Hepatocyte (in vitro differentiated cells): ENCODE results near the gene TANGO2. TPM values are rescaled to one million over a fixed set of nuclear protein-coding genes. Genes with fewer than 3 reads are reported as not detected.

Source experiments
- DNase-seq: peaks from one replicate; pipeline ENCODE4 v3.0.0-alpha.2; 2016; ENCODE audit warnings: low spot score
- H2AFZ ChIP-seq: fragments of 200-600 bp; sonication (generic); 2 replicates; pipeline ENCODE4 v1.6.0; 2016; ENCODE audit warnings: antibody characterized with exemption, mild to moderate bottlenecking
- H3K27ac ChIP-seq: fragments of 200-600 bp; sonication (generic); 2 replicates; pipeline ENCODE4 v1.5.1; 2016; ENCODE audit warnings: mild to moderate bottlenecking
- H3K27me3 ChIP-seq: fragments of 200-600 bp; sonication (generic); 2 replicates; pipeline ENCODE4 v1.6.1; 2016
- H3K36me3 ChIP-seq: fragments of 200-600 bp; sonication (generic); replicated peaks from 2 replicates; pipeline ENCODE4 v1.5.1; 2016; ENCODE audit warnings: low read depth; ENCODE audit not compliant: insufficient read depth
- H3K4me1 ChIP-seq: fragments of 200-600 bp; sonication (generic); 2 replicates; pipeline ENCODE4 v1.5.1; 2016; ENCODE audit warnings: mild to moderate bottlenecking, moderate library complexity; ENCODE audit not compliant: insufficient read depth
- H3K4me2 ChIP-seq: fragments of 200-600 bp; sonication (generic); 2 replicates; pipeline ENCODE4 v1.6.0; 2016
- H3K4me3 ChIP-seq: fragments of 200-600 bp; sonication (generic); 2 replicates; pipeline ENCODE4 v1.5.1; 2016; ENCODE audit warnings: mild to moderate bottlenecking
- H3K79me2 ChIP-seq: fragments of 200-600 bp; sonication (generic); 2 replicates; pipeline ENCODE4 v1.6.0; 2017; ENCODE audit warnings: mild to moderate bottlenecking
- H3K9me2 ChIP-seq: fragments of 200-600 bp; sonication (generic); replicated peaks from 2 replicates; pipeline ENCODE4 v1.6.0; 2017; ENCODE audit warnings: mild to moderate bottlenecking; ENCODE audit not compliant: insufficient read depth
- H3K9me3 ChIP-seq: fragments of 200-600 bp; sonication (generic); 2 replicates; pipeline ENCODE4 v1.5.1; 2016; ENCODE audit warnings: low read depth, mild to moderate bottlenecking
- H4K20me1 ChIP-seq: fragments of 200-600 bp; sonication (generic); 2 replicates; pipeline ENCODE4 v1.6.0; 2016; ENCODE audit warnings: mild to moderate bottlenecking; ENCODE audit not compliant: insufficient read depth, poor library complexity, severe bottlenecking
- EZH2 ChIP-seq: fragments of 200-600 bp; sonication (generic); IDR thresholded peaks from 2 replicates; pipeline ENCODE4 v1.6.1; 2016; ENCODE audit warnings: antibody characterized with exemption, mild to moderate bottlenecking, borderline replicate concordance
- EZH2phosphoT487 ChIP-seq: fragments of 200-600 bp; sonication (generic); IDR thresholded peaks from one replicate; pipeline ENCODE4 v1.6.1; 2018; ENCODE audit warnings: antibody characterized with exemption, mild to moderate bottlenecking, low read depth, moderate library complexity; ENCODE audit not compliant: unreplicated experiment, severe bottlenecking
- WGBS: methylation state at CpG from one replicate; pipeline ENCODE4 v1.1.6; 2016; ENCODE audit warnings: low lambda C conversion rate; ENCODE audit errors: missing lambda C conversion rate; 5-methylcytosine and 5-hydroxymethylcytosine counted together
- polyA plus RNA-seq: library from polyadenylated mRNA; unstranded; fragments of >200 nt; fragmentation: Nextera tagmentation; extraction: Ambion mirVana; gene quantifications from 2 replicates; pipeline ENCODE4 v1.2.1, GENCODE V29; 2016
- total RNA-seq: library from RNA; depleted of rRNA; stranded (reverse); fragments of >200 nt; gene quantifications from 2 replicates; pipeline ENCODE4 v1.2.3, GENCODE V29; 2014
- TF ChIP-seq, protein P1 (sequence below): fragments of 200-600 bp; sonication (generic); IDR thresholded peaks from 2 replicates; pipeline ENCODE4 v1.5.1; 2016; ENCODE audit warnings: antibody characterized with exemption, mild to moderate bottlenecking; ENCODE audit not compliant: poor library complexity

The TANGO2 gene
- total and polyA plus RNA-seq, 2 experiments from 2014 or later: 20.8 to 21.4 TPM

DNA sequence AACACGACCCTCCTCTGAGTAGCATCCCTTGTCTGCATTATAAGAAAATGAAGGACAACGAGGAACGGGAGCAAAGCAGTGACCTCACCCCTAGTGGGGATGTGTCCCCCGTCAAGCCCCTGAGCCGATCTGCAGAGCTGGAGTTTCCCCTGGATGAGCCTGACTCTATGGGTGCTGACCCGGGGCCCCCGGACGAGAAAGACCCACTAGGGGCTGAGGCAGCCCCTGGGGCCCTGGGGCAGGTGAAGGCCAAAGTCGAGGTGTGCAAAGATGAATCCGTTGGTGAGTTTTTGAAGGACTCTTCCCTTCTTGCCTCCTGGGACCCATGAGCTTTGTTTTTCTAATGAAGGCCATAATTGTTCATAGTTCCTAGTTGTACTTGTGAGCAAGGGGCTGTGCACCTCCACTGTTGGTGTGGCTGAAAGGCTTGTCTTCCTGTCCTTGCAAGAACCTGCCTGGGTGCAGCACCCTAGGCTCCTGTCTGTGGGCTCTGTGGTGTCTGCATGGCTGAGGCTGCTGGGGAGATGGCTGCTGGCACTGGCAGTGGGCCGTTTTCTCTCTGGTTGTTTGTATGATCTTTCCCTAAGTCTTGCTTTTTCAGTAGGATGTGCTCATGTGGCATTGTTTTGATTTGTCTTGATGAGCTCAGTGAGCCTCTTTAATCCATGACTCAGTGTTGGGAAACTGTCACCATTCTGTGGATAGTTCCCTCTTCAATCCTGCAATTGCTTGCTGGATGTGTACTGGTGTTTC is 69.2 kb downstream of the TANGO2 start:
- 96% methylated on average over 11 of the region's 11 CpGs for WGBS
- H3K79me2 ChIP-seq: peaks cover 30% of the 10 kb centered on the region
- no peaks in the 10 kb centered on the region for H3K36me3 ChIP-seq
- no peak overlapping the region for H3K4me3 ChIP-seq
- no peak overlapping the region for H2AFZ ChIP-seq
- H3K4me2 ChIP-seq: no peak overlapping the region
- TF ChIP-seq, protein P1, sequence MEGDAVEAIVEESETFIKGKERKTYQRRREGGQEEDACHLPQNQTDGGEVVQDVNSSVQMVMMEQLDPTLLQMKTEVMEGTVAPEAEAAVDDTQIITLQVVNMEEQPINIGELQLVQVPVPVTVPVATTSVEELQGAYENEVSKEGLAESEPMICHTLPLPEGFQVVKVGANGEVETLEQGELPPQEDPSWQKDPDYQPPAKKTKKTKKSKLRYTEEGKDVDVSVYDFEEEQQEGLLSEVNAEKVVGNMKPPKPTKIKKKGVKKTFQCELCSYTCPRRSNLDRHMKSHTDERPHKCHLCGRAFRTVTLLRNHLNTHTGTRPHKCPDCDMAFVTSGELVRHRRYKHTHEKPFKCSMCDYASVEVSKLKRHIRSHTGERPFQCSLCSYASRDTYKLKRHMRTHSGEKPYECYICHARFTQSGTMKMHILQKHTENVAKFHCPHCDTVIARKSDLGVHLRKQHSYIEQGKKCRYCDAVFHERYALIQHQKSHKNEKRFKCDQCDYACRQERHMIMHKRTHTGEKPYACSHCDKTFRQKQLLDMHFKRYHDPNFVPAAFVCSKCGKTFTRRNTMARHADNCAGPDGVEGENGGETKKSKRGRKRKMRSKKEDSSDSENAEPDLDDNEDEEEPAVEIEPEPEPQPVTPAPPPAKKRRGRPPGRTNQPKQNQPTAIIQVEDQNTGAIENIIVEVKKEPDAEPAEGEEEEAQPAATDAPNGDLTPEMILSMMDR: no peak
- TF ChIP-seq EZH2 (no peak), EZH2phosphoT487 (no peak)
- H3K4me1 ChIP-seq: peaks cover under 1% of the 10 kb centered on the region
- no peaks in the 10 kb centered on the region for H3K9me2 ChIP-seq
- H3K9me3 ChIP-seq: no peaks in the 10 kb centered on the region
- DNase-seq: no peak
- no peak overlapping the region for H3K27ac ChIP-seq
- no peaks in the 10 kb centered on the region for H3K27me3 ChIP-seq
- peaks cover 12% of the 10 kb centered on the region for H4K20me1 ChIP-seq

DNA sequence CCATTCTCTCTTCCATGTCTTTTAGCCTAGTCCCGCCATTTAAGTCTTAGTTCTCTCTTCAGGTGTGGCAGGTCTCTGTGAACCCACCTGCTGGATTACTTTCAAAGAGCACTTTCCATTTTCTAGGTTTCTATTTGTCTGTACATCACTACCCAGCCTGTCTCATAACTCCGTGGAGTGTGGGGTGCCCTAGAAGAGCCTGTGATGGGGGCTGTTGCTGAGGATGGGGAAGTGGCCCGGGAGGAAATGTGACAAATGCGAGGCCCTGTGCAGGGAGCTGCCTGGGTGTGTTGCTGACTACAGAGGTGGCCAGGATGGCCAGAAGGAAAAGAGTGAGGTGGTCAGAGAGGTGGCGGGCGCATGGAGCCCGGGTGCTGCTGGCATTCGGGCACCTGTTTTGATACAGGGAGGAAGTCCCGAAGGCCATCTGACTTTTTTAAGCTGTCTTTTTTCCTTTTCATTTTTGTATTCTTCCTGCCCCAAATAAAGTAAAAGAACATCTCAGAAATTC is 69.9 kb downstream of the TANGO2 start:
- Histone ChIP-seq H3K36me3 (no peaks in the 10 kb centered on the region), H3K79me2 (peaks cover 23% of the 10 kb centered on the region), H2AFZ (no peak overlapping the region), H4K20me1 (peaks cover 6% of the 10 kb centered on the region), H3K4me3 (no peak overlapping the region), H3K27me3 (no peaks in the 10 kb centered on the region), H3K9me2 (no peaks in the 10 kb centered on the region), H3K4me1 (no peaks in the 10 kb centered on the region), H3K9me3 (no peaks in the 10 kb centered on the region), H3K27ac (no peak overlapping the region), H3K4me2 (no peak overlapping the region)
- no peak for DNase-seq
- TF ChIP-seq, protein P1: no peak
- no peak for TF ChIP-seq EZH2phosphoT487
- no peak for TF ChIP-seq EZH2
- WGBS: 98% methylated on average over 9 of the region's 9 CpGs

DNA sequence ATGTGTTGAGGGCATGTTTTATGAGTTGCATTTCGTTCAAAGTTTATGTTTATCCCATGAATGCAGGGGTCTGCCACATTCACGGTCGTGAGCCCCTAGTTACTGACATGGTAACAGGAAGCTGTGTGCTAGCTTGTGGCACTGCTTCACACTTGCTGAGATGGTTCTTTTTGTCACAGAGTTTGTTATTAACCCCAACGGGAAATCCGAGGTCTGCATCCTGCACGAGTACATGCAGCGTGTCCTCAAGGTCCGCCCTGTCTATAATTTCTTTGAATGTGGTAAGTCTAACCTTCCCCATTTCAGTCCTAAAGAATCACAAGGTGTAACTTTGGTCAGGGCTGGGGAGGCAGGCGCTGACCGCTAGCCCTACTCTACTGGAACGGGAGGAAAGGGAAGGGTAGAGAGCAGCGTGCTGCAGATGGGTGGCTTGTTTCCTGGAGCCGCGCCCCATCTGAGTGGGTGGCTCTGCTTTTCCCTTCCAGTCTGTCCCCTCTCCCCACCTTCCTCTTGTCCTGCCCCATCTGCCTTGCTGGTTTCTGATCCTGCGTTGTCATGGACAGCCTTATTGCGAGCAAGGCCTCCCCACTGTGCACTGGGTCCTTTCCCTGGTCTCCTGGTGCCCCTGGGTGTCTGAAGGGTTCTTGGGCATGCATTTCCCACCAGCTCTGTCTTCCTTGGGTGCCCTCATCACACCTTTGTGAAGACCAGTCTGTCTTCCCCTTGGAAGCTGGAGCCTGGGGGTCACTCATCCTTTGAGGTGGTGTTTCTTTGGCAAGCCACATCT is 71.0 kb downstream of the TANGO2 start:
- Histone ChIP-seq H3K9me3 (no peaks in the 10 kb centered on the region), H3K4me2 (no peak overlapping the region), H2AFZ (no peak overlapping the region), H3K27me3 (no peaks in the 10 kb centered on the region), H3K36me3 (no peaks in the 10 kb centered on the region), H3K27ac (no peak overlapping the region), H3K79me2 (peaks cover 22% of the 10 kb centered on the region), H3K4me3 (no peak overlapping the region), H3K4me1 (no peaks in the 10 kb centered on the region), H3K9me2 (no peaks in the 10 kb centered on the region), H4K20me1 (no peaks in the 10 kb centered on the region)
- 98% methylated on average over 16 of the region's 16 CpGs for WGBS
- TF ChIP-seq, protein P1: no peak
- TF ChIP-seq EZH2: no peak
- DNase-seq: no peak
